Stimulated activated CD4-positive, alpha-beta T cell treated with anti-CD3 and anti-CD28 coated beads, Interleukin-12 subunit alpha, Interleukin-12 subunit beta, amount 100 ng/mL, for 4 hours (primary cell): ENCODE data around the gene UBA6.
"Not testable (repeated sequence)": the region's sequence is repeated elsewhere in the genome, so short reads cannot be mapped to it uniquely, and the experiment has no call there.

Experiments
- DNase-seq: peaks from one replicate; pipeline ENCODE4 v3.0.0-alpha.2; 2020

UBA6 gene

GRCh38 chr4:67700738-67701516 lies at the start of gene UBA6:
Gene UBA6 (minus strand): TSS chr4:67701155. CDS start chr4:67701119, 36 bp downstream.
- DNase-seq = peak; percentile 92

- no peak for DNase-seq
These were observed 49.7 kb upstream of the UBA6 start for GRCh38 chr4:67750691-67751090.

DNA sequence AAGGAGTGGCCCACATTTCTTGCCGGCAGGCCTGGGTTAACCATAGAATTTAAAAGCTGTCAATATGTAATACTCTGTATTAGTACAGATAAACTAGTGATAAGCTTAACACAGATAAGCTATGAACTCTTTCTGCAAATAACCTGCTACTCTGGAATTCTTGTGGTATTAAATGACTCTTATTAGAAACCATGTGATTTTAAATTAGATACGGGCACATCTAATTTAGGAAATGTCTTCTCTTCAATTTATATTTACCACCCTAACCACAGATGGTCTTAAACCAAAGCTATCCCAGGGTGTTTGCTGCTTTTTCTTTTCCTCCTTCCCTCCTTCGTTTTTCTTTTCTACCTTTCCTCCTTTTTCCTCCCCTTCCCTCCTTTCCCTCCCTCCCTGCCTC lies 48.3 kb upstream of the UBA6 start:
- DNase-seq = no peak

DNA sequence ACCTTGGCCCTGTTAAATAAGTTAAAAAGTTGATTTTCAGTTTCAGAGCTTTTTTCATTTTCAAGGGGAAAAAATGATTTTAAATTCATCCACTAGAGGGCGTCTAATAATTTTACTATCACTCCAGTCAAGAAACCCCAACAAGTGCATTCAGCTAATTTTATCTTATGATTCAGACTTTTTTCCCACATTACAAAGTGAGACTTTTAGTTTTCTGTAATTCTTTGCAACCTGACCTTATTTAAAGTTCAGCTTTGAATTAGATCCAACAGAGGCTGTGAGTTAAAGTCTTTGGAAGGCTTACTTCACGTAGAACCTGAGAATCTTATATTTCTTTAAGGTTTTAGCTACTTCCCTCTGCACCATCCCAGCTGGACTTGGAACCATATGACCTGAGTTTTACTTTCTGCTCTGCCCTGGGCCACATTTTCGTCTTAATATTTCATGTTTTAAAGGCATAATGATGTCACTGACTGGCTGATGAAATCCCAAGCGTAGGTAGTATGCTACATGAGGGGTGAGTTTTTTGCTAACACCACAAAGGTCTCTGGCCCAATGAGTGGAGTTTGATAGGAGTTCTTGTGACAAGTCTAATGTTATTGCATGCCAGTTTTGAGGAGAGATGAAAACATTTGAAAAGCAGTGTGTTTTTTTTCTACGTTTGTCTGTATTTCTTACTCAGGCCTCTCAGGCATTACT lies 46.0 kb upstream of the UBA6 start:
- no peak for DNase-seq

GRCh38 chr4:67744561-67745283 lies 43.8 kb upstream of the UBA6 start:
- DNase-seq = no peak

DNA sequence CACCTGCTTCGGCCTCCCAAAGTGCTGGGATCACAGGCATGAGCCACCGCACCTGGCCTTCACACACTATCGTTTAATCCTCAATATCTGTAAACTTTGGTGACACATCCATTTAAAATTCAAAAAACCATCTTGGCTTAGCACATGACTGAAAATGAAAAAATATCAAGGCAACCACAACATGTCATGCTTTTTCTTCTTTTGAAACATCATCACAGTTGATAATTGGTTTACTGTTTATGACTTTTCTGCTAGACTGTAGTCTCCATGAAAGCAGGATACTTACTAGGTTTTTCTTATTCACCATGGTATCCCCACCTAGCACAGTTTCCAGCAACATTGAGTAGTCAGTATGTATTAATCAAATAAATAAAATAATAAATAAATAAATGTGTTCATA lies 42.2 kb upstream of the UBA6 start:
- DNase-seq = no peak

GRCh38 chr4:67736262-67736661 lies 35.3 kb upstream of the UBA6 start:
- DNase-seq = no peak

GRCh38 chr4:67735325-67735724 lies 34.4 kb upstream of the UBA6 start:
- no peak for DNase-seq

GRCh38 chr4:67730511-67730910 lies 29.6 kb upstream of the UBA6 start:
- not testable (repeated sequence) for DNase-seq

DNA sequence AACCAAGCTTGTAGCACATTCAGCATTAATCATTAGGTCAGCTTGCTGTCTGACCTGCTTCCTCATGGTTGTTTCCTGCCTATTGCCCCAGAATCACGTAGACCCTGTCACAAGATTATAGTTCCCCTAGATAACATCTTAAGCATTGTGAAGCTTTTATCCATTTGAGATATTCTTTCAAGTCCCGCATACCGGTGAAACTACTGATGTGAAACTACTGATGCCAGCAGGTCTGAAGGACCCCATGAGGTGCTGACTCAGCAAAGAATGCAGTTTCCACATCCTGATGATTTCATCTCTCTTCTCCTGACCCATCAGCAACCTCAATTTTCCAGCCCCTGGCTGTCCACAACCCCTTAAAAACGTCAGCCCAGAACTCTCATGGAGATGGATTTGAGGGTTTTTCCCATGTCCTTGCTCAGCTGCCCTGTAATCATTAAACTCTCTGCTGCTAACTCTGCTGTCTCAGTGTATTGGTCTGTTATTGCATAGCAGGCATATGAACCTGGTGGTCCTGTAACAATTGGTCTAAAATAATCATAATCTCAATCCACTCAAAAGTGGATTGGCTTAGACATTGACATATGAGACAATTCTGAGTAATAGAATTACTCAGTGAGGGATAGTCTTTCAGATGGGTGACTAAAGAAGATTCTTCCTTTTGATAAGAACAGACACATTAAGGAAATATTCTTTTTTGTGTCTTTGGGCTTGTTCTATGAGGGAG lies 26.3 kb upstream of the UBA6 start:
- no peak for DNase-seq

- no peak for DNase-seq
These were observed 25.0 kb upstream of the UBA6 start for GRCh38 chr4:67725981-67726380.

GRCh38 chr4:67725132-67725531 lies 24.2 kb upstream of the UBA6 start:
- DNase-seq = no peak

- DNase-seq = no peak
These were observed 23.0 kb upstream of the UBA6 start for GRCh38 chr4:67723949-67724348.

GRCh38 chr4:67723341-67723740 lies 22.4 kb upstream of the UBA6 start:
- DNase-seq = no peak

- DNase-seq = no peak
These were observed 21.0 kb upstream of the UBA6 start for GRCh38 chr4:67721770-67722597.

DNA sequence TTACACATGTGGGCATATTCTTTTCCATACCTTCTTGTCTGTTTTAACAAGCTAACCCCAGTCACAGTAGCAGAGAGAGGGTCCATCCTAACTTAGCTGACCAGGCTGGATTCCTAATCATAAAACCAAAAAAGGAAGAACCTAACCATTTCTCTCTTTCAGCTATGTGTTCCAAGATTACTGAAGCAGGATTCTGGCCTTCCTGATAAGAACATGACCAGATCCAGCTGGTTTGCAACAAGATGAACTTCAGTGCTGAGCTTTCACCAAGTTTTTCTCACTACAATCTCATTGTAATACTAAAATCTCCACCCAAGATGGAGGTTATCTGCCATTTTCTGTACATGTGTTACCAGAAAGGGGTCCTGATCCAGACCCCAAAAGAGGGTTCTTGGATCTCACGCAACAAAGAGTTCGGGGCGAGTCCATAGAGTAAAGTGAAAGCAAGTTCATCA lies 20.4 kb upstream of the UBA6 start:
- no peak for DNase-seq

DNA sequence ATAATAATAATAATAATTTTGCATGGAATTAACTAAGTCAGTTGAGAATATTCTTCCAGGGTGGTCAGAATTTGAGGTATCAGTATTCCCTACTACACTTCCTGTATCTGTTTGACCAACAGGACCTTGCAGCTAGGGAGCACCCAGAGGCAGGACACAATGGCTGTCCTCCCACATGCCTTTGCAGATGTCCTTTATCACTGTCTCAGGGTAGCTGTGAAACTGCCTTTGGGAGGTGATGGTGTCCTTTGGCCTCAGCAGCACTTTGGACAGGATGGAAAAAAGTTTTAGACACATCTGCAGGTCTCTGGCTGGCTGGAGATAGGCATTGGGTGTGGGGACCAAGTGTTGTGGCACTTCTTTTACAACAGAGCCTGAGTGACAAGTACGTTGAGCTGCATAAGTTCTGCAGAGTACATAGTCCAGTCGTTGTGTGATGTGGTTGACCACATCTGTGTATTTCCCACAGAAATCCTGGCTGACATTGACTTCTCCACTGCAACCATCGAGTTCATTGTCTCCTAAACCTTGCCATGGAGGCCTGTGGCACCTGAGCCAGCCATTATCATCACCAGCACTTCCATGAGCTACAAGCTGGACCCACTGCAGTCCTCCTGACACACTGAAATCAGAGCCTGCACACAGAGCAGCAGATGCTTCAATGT lies 19.1 kb upstream of the UBA6 start:
- no peak for DNase-seq

- no peak for DNase-seq
These were observed 17.9 kb upstream of the UBA6 start for GRCh38 chr4:67718848-67719247.

DNA sequence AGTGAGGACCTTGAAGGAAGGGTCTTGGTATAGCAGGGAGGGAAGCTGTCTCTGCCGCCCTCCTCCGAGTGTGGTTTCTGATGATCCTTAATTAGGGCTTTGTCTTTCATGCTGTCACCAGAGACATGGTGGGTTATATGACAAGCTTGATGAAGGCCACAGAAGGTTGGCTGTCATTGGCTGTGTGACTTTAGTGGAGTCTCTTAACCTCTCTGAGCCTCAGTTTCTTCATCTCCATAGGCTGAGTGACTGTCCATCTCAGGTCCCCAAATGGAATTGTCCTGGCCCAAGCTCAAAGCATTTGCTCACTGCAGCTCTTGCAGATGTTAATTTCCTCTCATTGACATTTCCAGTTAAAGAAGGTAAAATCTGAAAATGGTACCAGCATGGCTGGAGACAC lies 16.6 kb upstream of the UBA6 start:
- no peak for DNase-seq

GRCh38 chr4:67714955-67715354 lies 14.0 kb upstream of the UBA6 start:
- no peak for DNase-seq

DNA sequence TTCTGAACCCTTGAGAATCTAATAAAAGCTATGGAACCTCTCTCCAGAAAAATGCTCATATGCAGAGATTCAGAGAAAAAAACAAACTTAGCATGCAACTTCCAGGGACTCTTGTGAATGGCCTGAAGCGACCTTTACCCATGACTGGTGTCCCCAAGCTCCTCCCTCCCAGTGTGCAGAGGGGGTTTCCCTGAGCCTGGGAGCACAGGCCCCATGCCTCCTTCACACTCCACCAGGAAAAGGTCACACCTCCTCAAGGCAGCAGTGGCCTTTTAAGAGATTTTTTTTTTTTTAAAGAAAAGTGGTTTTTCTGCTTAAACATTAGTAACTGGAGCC lies 13.3 kb upstream of the UBA6 start:
- no peak for DNase-seq
